Measurements from ENCODE around the gene CC2D2B.
A peak's percentile ranks its signal among the peaks of the same experiment; 100 is the strongest.

The CC2D2B gene

GRCh38 chr10:95907456-95908253 is at the start of gene CC2D2B:
CC2D2B (plus strand) TSS chr10:95907975; CDS start chr10:95911324, 3,349 bp downstream.
- Histone ChIP-seq H3K4me1 (ENCODE audit: insufficient read depth, low read length) (no peaks in the 10 kb centered on the region), H3K9ac (ENCODE audit: low read length) (peak within 1 kb of the TSS; percentile 22), H3K27ac (ENCODE audit: low read depth, low read length) (peak within 1 kb of the TSS; percentile 69), H3K36me3 (ENCODE audit: insufficient read depth, low read length) (peaks cover 11% of the 10 kb centered on the region), H3K4me3 (ENCODE audit: low read depth in 1 of 2, low read length in 2 of 2) (peak within 1 kb of the TSS; percentile 51 to 82), H3K27me3 (ENCODE audit: control insufficient read depth in 1 of 2, insufficient read depth in 2 of 2, low read length in 2 of 2) (no peaks in the 10 kb centered on the region), H3K9me3 (ENCODE audit: low read length) (no peaks in the 10 kb centered on the region)

DNA sequence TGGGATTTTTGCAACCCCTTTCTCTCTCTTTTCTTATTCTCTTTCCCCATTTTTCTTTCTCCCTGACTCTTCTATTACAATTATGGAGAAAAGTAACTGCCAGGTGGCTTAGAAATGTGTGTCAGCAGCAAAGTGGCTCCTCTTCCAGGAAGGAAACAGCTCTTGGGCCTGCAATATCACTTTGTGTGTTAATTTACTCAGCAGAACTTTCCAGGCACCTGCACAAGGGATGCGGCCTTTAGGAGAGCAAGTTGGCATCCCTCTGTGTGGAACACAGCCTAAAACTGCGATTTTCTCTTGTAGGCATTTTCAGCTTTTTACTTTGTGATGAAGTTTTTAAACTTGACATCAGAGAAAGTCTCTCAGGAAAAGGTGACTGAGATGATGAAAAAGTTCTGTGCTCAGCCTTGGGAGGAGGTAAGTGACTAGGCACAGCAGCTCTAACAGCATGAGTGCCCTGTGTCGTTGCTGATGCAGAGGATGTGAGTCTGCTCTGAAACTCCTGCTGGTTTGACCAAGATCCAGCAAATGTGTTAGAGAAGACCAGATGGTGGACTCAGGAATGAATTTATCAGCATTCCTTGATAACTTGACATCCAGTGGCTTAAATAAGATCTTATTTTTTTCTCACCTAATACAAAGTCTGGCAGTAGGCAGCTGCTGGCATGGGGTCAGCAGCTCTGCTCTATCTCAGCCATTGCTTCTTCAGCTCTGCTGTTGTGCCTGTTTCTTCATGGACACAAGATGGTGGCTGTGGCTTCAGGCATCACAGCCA is 47.4 kb upstream of the CC2D2B start:
- H3K4me1 ChIP-seq (ENCODE audit: insufficient read depth, low read length): peaks cover 18% of the 10 kb centered on the region
- no peaks in the 10 kb centered on the region for H3K36me3 ChIP-seq (ENCODE audit: insufficient read depth, low read length)
- no peak overlapping the region for H3K27ac ChIP-seq (ENCODE audit: low read depth, low read length)

GRCh38 chr10:95861386-95861785 is 46.4 kb upstream of the CC2D2B start:
- Histone ChIP-seq H3K4me1 (ENCODE audit: insufficient read depth, low read length) (peaks cover 18% of the 10 kb centered on the region), H3K27ac (ENCODE audit: low read depth, low read length) (no peak overlapping the region), H3K9me3 (ENCODE audit: low read length) (no peaks in the 10 kb centered on the region), H3K4me3 (ENCODE audit: low read depth in 1 of 2, low read length in 2 of 2) (no peak overlapping the region), H3K36me3 (ENCODE audit: insufficient read depth, low read length) (peaks cover 4% of the 10 kb centered on the region), H3K9ac (ENCODE audit: low read length) (no peak overlapping the region), H3K27me3 (ENCODE audit: control insufficient read depth in 1 of 2, insufficient read depth in 2 of 2, low read length in 2 of 2) (no peaks in the 10 kb centered on the region)

More for the DNA sequence above, 47.4 kb upstream of the CC2D2B start:
- Histone ChIP-seq H3K9me3 (ENCODE audit: low read length) (no peaks in the 10 kb centered on the region), H3K4me3 (ENCODE audit: low read depth in 1 of 2, low read length in 2 of 2) (no peak overlapping the region), H3K27me3 (ENCODE audit: control insufficient read depth in 1 of 2, insufficient read depth in 2 of 2, low read length in 2 of 2) (no peaks in the 10 kb centered on the region), H3K9ac (ENCODE audit: low read length) (no peak overlapping the region)

- Histone ChIP-seq H3K27me3 (ENCODE audit: control insufficient read depth in 1 of 2, insufficient read depth in 2 of 2, low read length in 2 of 2) (no peaks in the 10 kb centered on the region), H3K9ac (ENCODE audit: low read length) (no peak overlapping the region), H3K36me3 (ENCODE audit: insufficient read depth, low read length) (peaks cover 21% of the 10 kb centered on the region), H3K4me1 (ENCODE audit: insufficient read depth, low read length) (peaks cover 18% of the 10 kb centered on the region), H3K9me3 (ENCODE audit: low read length) (no peaks in the 10 kb centered on the region), H3K27ac (ENCODE audit: low read depth, low read length) (no peak overlapping the region), H3K4me3 (ENCODE audit: low read depth in 1 of 2, low read length in 2 of 2) (no peak overlapping the region)
These were observed 42.6 kb upstream of the CC2D2B start for GRCh38 chr10:95864906-95865813.

DNA sequence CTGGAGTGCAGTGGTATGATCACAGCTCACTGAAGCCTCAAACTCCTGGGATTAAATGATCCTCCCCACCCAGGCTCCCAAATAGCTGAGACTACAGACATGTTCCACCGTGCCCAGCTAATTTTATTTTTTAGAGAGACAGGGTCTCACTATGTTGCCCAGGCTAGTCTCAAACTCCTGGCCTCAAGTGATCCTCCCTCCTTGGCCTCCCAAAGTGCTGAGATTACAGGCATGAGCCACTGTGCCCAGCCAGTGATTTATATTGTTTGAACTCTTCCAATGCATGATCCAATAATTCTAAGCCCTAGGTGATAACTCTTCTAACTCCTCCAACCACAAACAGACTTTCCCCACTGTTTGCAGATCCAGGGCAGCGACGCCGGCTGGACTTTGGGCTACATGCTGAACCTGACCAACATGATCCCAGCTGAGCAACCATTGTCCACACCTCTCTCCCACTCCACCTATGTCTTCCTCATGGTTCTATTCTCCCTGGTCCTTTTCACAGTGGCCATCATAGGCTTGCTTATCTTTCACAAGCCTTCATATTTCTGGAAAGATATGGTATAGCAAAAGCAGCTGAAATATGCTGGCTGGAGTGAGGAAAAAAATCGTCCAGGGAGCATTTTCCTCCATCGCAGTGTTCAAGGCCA is 41.8 kb upstream of the CC2D2B start:
- Histone ChIP-seq H3K27ac (ENCODE audit: low read depth, low read length) (no peak overlapping the region), H3K9me3 (ENCODE audit: low read length) (no peaks in the 10 kb centered on the region), H3K27me3 (ENCODE audit: control insufficient read depth in 1 of 2, insufficient read depth in 2 of 2, low read length in 2 of 2) (no peaks in the 10 kb centered on the region), H3K4me3 (ENCODE audit: low read depth in 1 of 2, low read length in 2 of 2) (no peak overlapping the region), H3K9ac (ENCODE audit: low read length) (no peak overlapping the region), H3K36me3 (ENCODE audit: insufficient read depth, low read length) (peaks cover 21% of the 10 kb centered on the region), H3K4me1 (ENCODE audit: insufficient read depth, low read length) (peaks cover 10% of the 10 kb centered on the region)

DNA sequence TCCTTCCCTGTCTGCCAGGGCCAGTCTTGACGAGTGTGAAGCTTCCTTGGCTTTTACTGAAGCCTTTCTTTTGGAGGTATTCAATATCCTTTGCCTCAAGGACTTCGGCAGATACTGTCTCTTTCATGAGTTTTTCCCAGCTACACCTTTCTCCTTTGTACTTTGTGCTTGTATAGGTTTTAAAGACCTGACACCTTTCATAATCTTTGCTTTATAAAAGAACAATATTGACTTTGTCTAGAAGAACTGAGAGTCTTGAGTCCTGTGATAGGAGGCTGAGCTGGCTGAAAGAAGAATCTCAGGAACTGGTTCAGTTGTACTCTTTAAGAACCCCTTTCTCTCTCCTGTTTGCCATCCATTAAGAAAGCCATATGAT is 41.3 kb upstream of the CC2D2B start:
- H3K27ac ChIP-seq (ENCODE audit: low read depth, low read length): no peak overlapping the region
- no peak overlapping the region for H3K4me3 ChIP-seq (ENCODE audit: low read depth in 1 of 2, low read length in 2 of 2)
- H3K4me1 ChIP-seq (ENCODE audit: insufficient read depth, low read length): peaks cover 6% of the 10 kb centered on the region
- no peak overlapping the region for H3K9ac ChIP-seq (ENCODE audit: low read length)
- H3K9me3 ChIP-seq (ENCODE audit: low read length): no peaks in the 10 kb centered on the region
- H3K36me3 ChIP-seq (ENCODE audit: insufficient read depth, low read length): peaks cover 24% of the 10 kb centered on the region
- no peaks in the 10 kb centered on the region for H3K27me3 ChIP-seq (ENCODE audit: control insufficient read depth in 1 of 2, insufficient read depth in 2 of 2, low read length in 2 of 2)

GRCh38 chr10:95867866-95868265 is 39.9 kb upstream of the CC2D2B start:
- H3K27ac ChIP-seq (ENCODE audit: low read depth, low read length): no peak overlapping the region

GRCh38 chr10:95872158-95872711 is 35.5 kb upstream of the CC2D2B start:
- Histone ChIP-seq H3K4me1 (ENCODE audit: insufficient read depth, low read length) (no peaks in the 10 kb centered on the region), H3K27me3 (ENCODE audit: control insufficient read depth in 1 of 2, insufficient read depth in 2 of 2, low read length in 2 of 2) (no peaks in the 10 kb centered on the region), H3K9me3 (ENCODE audit: low read length) (no peaks in the 10 kb centered on the region), H3K36me3 (ENCODE audit: insufficient read depth, low read length) (peaks cover 35% of the 10 kb centered on the region), H3K27ac (ENCODE audit: low read depth, low read length) (no peak overlapping the region), H3K9ac (ENCODE audit: low read length) (no peak overlapping the region), H3K4me3 (ENCODE audit: low read depth in 1 of 2, low read length in 2 of 2) (no peak overlapping the region)

More at GRCh38 chr10:95867866-95868265, 39.9 kb upstream of the CC2D2B start:
- Histone ChIP-seq H3K9me3 (ENCODE audit: low read length) (no peaks in the 10 kb centered on the region), H3K27me3 (ENCODE audit: control insufficient read depth in 1 of 2, insufficient read depth in 2 of 2, low read length in 2 of 2) (no peaks in the 10 kb centered on the region), H3K36me3 (ENCODE audit: insufficient read depth, low read length) (peaks cover 34% of the 10 kb centered on the region), H3K4me3 (ENCODE audit: low read depth in 1 of 2, low read length in 2 of 2) (no peak overlapping the region), H3K9ac (ENCODE audit: low read length) (no peak overlapping the region), H3K4me1 (ENCODE audit: insufficient read depth, low read length) (peaks cover 6% of the 10 kb centered on the region)

GRCh38 chr10:95873139-95873538 is 34.6 kb upstream of the CC2D2B start:
- Histone ChIP-seq H3K27ac (ENCODE audit: low read depth, low read length) (no peak overlapping the region), H3K9me3 (ENCODE audit: low read length) (no peaks in the 10 kb centered on the region), H3K36me3 (ENCODE audit: insufficient read depth, low read length) (peaks cover 26% of the 10 kb centered on the region)

GRCh38 chr10:95873651-95874050 is 34.1 kb upstream of the CC2D2B start:
- no peaks in the 10 kb centered on the region for H3K9me3 ChIP-seq (ENCODE audit: low read length)
- H3K4me1 ChIP-seq (ENCODE audit: insufficient read depth, low read length): no peaks in the 10 kb centered on the region
- H3K36me3 ChIP-seq (ENCODE audit: insufficient read depth, low read length): peaks cover 21% of the 10 kb centered on the region
- no peak overlapping the region for H3K9ac ChIP-seq (ENCODE audit: low read length)
- H3K27me3 ChIP-seq (ENCODE audit: control insufficient read depth in 1 of 2, insufficient read depth in 2 of 2, low read length in 2 of 2): no peaks in the 10 kb centered on the region
- H3K27ac ChIP-seq (ENCODE audit: low read depth, low read length): no peak overlapping the region
- no peak overlapping the region for H3K4me3 ChIP-seq (ENCODE audit: low read depth in 1 of 2, low read length in 2 of 2)

More at GRCh38 chr10:95873139-95873538, 34.6 kb upstream of the CC2D2B start:
- H3K4me1 ChIP-seq (ENCODE audit: insufficient read depth, low read length): no peaks in the 10 kb centered on the region
- H3K9ac ChIP-seq (ENCODE audit: low read length): no peak overlapping the region
- no peaks in the 10 kb centered on the region for H3K27me3 ChIP-seq (ENCODE audit: control insufficient read depth in 1 of 2, insufficient read depth in 2 of 2, low read length in 2 of 2)
- no peak overlapping the region for H3K4me3 ChIP-seq (ENCODE audit: low read depth in 1 of 2, low read length in 2 of 2)
